ENCODE measurements around the gene AGBL4.

- TF ChIP-seq CTCF (IDR thresholded peaks at IDR 0.05 in 8 of 11, conservative IDR thresholded peaks at IDR 0.05 in 3 of 11) (no peak), POLR2A (IDR thresholded peaks at IDR 0.05) (no peak)
Measured at GRCh38 chr1:49297783-49298182, 726.0 kb downstream of the AGBL4 start.
